OCI-LY3 (cell line): ENCODE measurements around the gene CMTM4.

Experiments used
- H2AFZ ChIP-seq: fragments of 200-600, 300-600 bp; shearing (Covaris generic); 2 replicates; pipeline ENCODE4 v1.6.0; 2014; ENCODE audit warnings: antibody characterized with exemption, low read depth, low read length
- H3K27ac ChIP-seq: fragments of 200-600, 300-600 bp; sonication (generic); 2 replicates; pipeline ENCODE4 v1.5.1; 2014; ENCODE audit warnings: mild to moderate bottlenecking, low read length, moderate library complexity, mixed read lengths
- H3K27me3 ChIP-seq: fragments of 200-600, 300-600 bp; sonication (generic); 2 replicates; pipeline ENCODE4 v1.6.1; 2014; ENCODE audit warnings: low read depth, low read length, mixed read lengths
- H3K36me3 ChIP-seq: fragments of 200-600, 300-600 bp; sonication (generic); replicated peaks from 2 replicates; pipeline ENCODE3; 2014; ENCODE audit warnings: low read depth, low read length, mixed read lengths
- H3K4me1 ChIP-seq: fragments of 300-600, 200-600 bp; sonication (generic); 2 replicates; pipeline ENCODE4 v1.6.1; 2014; ENCODE audit warnings: low read length, mixed read lengths
- H3K4me2 ChIP-seq: fragments of 200-600, 300-600 bp; sonication (generic); 2 replicates; pipeline ENCODE4 v1.6.1; 2014; ENCODE audit warnings: low read length, mixed read lengths
- H3K4me3 ChIP-seq: fragments of 300-600, 200-600 bp; sonication (generic); 2 replicates; pipeline ENCODE4 v1.5.1; 2014; ENCODE audit warnings: antibody characterized with exemption, mild to moderate bottlenecking, low read length, moderate library complexity
- H3K79me2 ChIP-seq: fragments of 300-600, 200-600 bp; shearing (Covaris generic); 2 replicates; pipeline ENCODE4 v1.6.1; 2014; ENCODE audit warnings: mild to moderate bottlenecking, low read length, mixed read lengths
- H3K9ac ChIP-seq: fragments of 300-600, 200-600 bp; shearing (Covaris generic); 2 replicates; pipeline ENCODE4 v1.6.0; 2014; ENCODE audit warnings: mild to moderate bottlenecking, low read length, moderate library complexity
- H3K9me3 ChIP-seq: fragments of 200-600, 300-600 bp; shearing (Covaris generic); 2 replicates; pipeline ENCODE4 v1.6.1; 2014; ENCODE audit warnings: low read length, mixed read lengths; ENCODE audit not compliant: insufficient read depth
- H4K20me1 ChIP-seq: fragments of 200-600, 300-600 bp; sonication (generic); 2 replicates; pipeline ENCODE4 v1.6.1; 2016; ENCODE audit warnings: low read length, mixed read lengths; ENCODE audit not compliant: insufficient read depth
- EZH2phosphoT487 ChIP-seq: fragments of 200-600 bp; shearing (Covaris generic); IDR thresholded peaks from 2 replicates; pipeline ENCODE4 v1.6.1; 2018; ENCODE audit warnings: antibody characterized with exemption, mixed run types, low read depth
- TF ChIP-seq, protein P1 (sequence below): fragments of 200-600, 300-600 bp; sonication (generic); IDR thresholded peaks from 2 replicates; pipeline ENCODE4 v1.5.1; 2014; ENCODE audit warnings: antibody characterized with exemption, low read length, low read depth

The CMTM4 gene

DNA sequence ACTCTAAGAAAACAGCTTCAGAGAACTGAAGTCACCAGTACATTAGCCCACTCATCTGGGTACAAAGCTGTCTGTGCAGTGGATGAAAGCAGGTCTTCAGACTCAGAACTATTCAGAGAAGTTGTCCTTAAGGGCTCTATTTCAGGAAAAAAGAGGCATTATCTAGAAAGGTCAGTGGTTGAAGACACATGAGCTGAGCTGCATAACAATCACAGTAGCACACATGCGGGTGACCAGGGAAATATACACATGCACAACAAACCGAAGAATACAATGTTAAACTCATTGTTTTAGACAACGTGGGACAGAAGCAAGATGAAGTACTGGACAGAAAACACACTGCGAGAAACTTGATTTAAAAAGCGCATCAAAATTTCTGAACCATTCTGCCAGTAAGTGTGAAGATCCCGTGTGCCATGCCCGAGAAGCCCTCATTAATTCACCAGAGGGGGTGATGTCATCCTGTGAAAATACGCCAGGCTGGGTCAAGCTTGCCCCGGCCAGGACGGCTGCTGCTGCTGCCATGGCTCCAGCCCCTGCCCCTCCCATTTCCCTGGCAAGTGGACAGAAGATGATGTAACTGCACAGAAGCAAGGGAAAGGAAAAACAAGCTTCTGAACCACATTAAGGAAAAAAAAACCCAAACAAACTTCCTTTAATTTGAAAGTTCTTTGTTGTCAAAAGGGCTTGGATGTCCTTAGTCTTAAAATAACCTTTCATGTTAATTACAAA lies 44.8 kb upstream of the CMTM4 start:
- TF ChIP-seq, protein P1, sequence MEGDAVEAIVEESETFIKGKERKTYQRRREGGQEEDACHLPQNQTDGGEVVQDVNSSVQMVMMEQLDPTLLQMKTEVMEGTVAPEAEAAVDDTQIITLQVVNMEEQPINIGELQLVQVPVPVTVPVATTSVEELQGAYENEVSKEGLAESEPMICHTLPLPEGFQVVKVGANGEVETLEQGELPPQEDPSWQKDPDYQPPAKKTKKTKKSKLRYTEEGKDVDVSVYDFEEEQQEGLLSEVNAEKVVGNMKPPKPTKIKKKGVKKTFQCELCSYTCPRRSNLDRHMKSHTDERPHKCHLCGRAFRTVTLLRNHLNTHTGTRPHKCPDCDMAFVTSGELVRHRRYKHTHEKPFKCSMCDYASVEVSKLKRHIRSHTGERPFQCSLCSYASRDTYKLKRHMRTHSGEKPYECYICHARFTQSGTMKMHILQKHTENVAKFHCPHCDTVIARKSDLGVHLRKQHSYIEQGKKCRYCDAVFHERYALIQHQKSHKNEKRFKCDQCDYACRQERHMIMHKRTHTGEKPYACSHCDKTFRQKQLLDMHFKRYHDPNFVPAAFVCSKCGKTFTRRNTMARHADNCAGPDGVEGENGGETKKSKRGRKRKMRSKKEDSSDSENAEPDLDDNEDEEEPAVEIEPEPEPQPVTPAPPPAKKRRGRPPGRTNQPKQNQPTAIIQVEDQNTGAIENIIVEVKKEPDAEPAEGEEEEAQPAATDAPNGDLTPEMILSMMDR = no peak
- TF ChIP-seq EZH2phosphoT487 = no peak
- no peaks in the 10 kb centered on the region for H3K9me3 ChIP-seq
- no peak overlapping the region for H3K27ac ChIP-seq
- no peak overlapping the region for H3K4me3 ChIP-seq
- peaks cover 12% of the 10 kb centered on the region; the same call in 1 of the 2 replicates for H3K79me2 ChIP-seq
- no peaks in the 10 kb centered on the region for H3K4me1 ChIP-seq
- no peaks in the 10 kb centered on the region for H3K27me3 ChIP-seq
- H3K36me3 ChIP-seq = peaks cover 54% of the 10 kb centered on the region
- H3K9ac ChIP-seq = no peak overlapping the region
- peaks cover 14% of the 10 kb centered on the region for H4K20me1 ChIP-seq
- no peak overlapping the region for H3K4me2 ChIP-seq
- no peak overlapping the region for H2AFZ ChIP-seq

DNA sequence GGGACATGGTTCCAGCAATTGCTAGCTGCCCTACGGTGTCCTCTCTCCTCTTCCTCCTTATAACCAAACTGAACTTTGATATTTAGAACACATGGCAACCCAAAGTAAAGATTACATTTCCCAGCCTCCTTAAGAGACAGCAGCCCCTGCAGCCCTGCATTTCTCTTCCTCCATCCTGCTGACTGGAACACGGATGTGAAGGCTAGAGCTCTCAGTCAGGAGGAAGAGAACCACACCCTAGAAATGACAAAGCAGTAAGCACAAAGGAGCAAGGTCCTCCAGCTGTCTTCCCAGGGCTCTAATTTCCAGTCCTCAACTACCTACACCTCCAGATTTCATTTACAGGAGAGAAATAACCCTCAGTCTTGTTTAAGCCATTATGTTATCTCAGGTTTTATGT lies 44.0 kb upstream of the CMTM4 start:
- Histone ChIP-seq H2AFZ (no peak overlapping the region), H3K4me1 (no peaks in the 10 kb centered on the region), H3K27ac (no peak overlapping the region), H3K36me3 (peaks cover 58% of the 10 kb centered on the region), H3K9me3 (no peaks in the 10 kb centered on the region), H3K9ac (no peak overlapping the region), H4K20me1 (peaks cover 14% of the 10 kb centered on the region), H3K4me3 (no peak overlapping the region), H3K27me3 (no peaks in the 10 kb centered on the region), H3K4me2 (no peak overlapping the region), H3K79me2 (peaks cover 8% of the 10 kb centered on the region; the same call in 1 of the 2 replicates)
- TF ChIP-seq, protein P1 = no peak
- TF ChIP-seq EZH2phosphoT487 = no peak

DNA sequence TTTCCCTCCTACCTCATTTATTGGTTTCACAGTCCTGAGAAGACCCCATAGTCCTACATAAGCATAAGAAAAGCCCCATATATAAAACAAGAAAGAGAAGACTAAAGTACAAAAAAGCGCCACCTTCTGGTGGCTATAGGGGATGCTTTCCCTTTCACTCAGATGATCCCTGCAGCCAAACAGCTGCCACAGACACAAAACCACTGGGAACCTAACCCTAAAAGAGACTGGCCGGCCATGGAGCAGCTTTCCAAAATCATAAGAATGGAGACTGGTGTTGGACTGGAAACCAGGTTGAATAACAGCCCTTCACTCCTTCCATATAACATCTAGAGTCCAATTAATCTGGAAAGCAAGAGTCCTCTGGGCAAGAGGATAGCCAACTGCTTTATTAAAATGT lies 43.5 kb upstream of the CMTM4 start:
- no peak overlapping the region for H3K9ac ChIP-seq
- no peaks in the 10 kb centered on the region for H3K9me3 ChIP-seq
- H3K4me2 ChIP-seq = no peak overlapping the region
- no peaks in the 10 kb centered on the region for H3K4me1 ChIP-seq
- no peaks in the 10 kb centered on the region for H3K27me3 ChIP-seq
- H4K20me1 ChIP-seq = peaks cover 14% of the 10 kb centered on the region
- H3K79me2 ChIP-seq = peaks cover 8% of the 10 kb centered on the region; the same call in 1 of the 2 replicates
- TF ChIP-seq, protein P1 = peak; percentile 67
- no peak for TF ChIP-seq EZH2phosphoT487
- no peak overlapping the region for H2AFZ ChIP-seq
- no peak overlapping the region for H3K4me3 ChIP-seq
- no peak overlapping the region for H3K27ac ChIP-seq
- peaks cover 58% of the 10 kb centered on the region for H3K36me3 ChIP-seq

DNA sequence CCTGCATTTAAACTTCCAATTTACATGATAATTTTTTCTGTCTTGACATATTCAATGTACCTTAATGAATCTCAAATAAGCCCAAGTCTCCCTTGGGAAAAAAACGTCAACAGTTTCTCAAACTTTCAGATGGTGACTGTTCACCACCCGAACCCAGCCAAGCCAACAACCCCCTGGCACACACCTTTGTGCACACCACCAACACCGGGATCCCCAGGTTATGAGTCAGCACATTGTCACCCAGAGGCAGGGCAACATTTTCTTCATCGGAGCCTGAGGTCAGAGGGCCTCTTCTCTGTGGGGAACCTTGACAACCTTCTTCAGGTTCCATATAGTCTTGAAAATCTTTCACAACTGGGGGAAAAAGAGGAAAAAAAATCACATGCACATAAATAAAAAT lies 39.3 kb upstream of the CMTM4 start:
- Histone ChIP-seq H3K79me2 (peaks cover 8% of the 10 kb centered on the region; the same call in 1 of the 2 replicates), H3K9ac (no peak overlapping the region), H3K4me1 (no peaks in the 10 kb centered on the region), H3K4me2 (no peak overlapping the region), H3K9me3 (no peaks in the 10 kb centered on the region), H3K27ac (no peak overlapping the region), H2AFZ (no peak overlapping the region), H3K36me3 (peaks cover 66% of the 10 kb centered on the region), H4K20me1 (peaks cover 14% of the 10 kb centered on the region), H3K27me3 (no peaks in the 10 kb centered on the region), H3K4me3 (no peak overlapping the region)
- no peak for TF ChIP-seq EZH2phosphoT487
- TF ChIP-seq, protein P1 = no peak
